Fibroblast of lung (primary cell): Measurements from ENCODE around the gene MPP2. TPM values are rescaled to one million over a fixed set of nuclear protein-coding genes. Genes with fewer than 3 reads are reported as not detected.
A peak's percentile ranks its signal among the peaks of the same experiment; 100 is the strongest.
"Not testable (repeated sequence)": the region's sequence is repeated elsewhere in the genome, so short reads cannot be mapped to it uniquely, and the experiment has no call there.

Experiments used
- DNase-seq, 2 donors: peaks; one replicate each; pipeline versions ENCODE4 v3.0.0 to v3.0.0-alpha.2; 2010; ENCODE audit warnings: low read depth in 2 of 2
- H2AFZ ChIP-seq: 2 replicates; pipeline ENCODE4 v1.5.1; 2012; ENCODE audit warnings: low read length, control low read depth, inconsistent platforms
- H3K27ac ChIP-seq: 2 replicates; pipeline ENCODE4 v1.5.1; 2011; ENCODE audit warnings: low read length, control low read depth; ENCODE audit not compliant: insufficient read depth
- H3K27me3 ChIP-seq: 2 replicates; pipeline ENCODE4 v1.5.1; 2011; ENCODE audit warnings: mild to moderate bottlenecking, low read length; ENCODE audit not compliant: control insufficient read depth, insufficient read depth
- H3K36me3 ChIP-seq: 2 replicates; pipeline ENCODE4 v1.5.1; 2011; ENCODE audit warnings: low read length; ENCODE audit not compliant: control insufficient read depth, insufficient read depth
- H3K4me1 ChIP-seq: 2 replicates; pipeline ENCODE4 v1.5.1; 2011; ENCODE audit warnings: low read length; ENCODE audit not compliant: control insufficient read depth, insufficient read depth; ENCODE audit errors: extremely low read depth
- H3K4me2 ChIP-seq: 2 replicates; pipeline ENCODE4 v1.5.1; 2011; ENCODE audit warnings: low read length, control low read depth; ENCODE audit not compliant: insufficient read depth; ENCODE audit errors: extremely low read depth
- H3K4me3 ChIP-seq, 4 experiments: fragments of 200-600 bp in 1 of 4; sonication (generic) in 1 of 4; replicated peaks in 1 of 4; 2 replicates each; pipeline ENCODE4 v1.5.1; 2011 to 2016; ENCODE audit warnings: low read length in 4 of 4, low read depth in 3 of 4, mild to moderate bottlenecking in 3 of 4, control low read depth in 2 of 4, inconsistent platforms in 1 of 4, mixed read lengths in 1 of 4; ENCODE audit not compliant: insufficient read depth in 1 of 4; ENCODE audit errors: control extremely low read depth in 1 of 4
- H3K79me2 ChIP-seq: 2 replicates; pipeline ENCODE4 v1.5.1; 2012; ENCODE audit warnings: mild to moderate bottlenecking, low read length, inconsistent platforms; ENCODE audit not compliant: control insufficient read depth, insufficient read depth
- H3K9ac ChIP-seq: 2 replicates; pipeline ENCODE4 v1.5.1; 2011; ENCODE audit warnings: mild to moderate bottlenecking, low read length, control low read depth; ENCODE audit not compliant: insufficient read depth
- H3K9me3 ChIP-seq: 2 replicates; pipeline ENCODE4 v1.5.1; 2012; ENCODE audit warnings: low read depth, low read length; ENCODE audit not compliant: control insufficient read depth, insufficient read depth
- H4K20me1 ChIP-seq: 2 replicates; pipeline ENCODE4 v1.5.1; 2011; ENCODE audit warnings: low read length; ENCODE audit not compliant: control insufficient read depth, insufficient read depth; ENCODE audit errors: extremely low read depth
- CTCF ChIP-seq, 2 donors: IDR thresholded peaks in 1 of 2; conservative IDR thresholded peaks in 1 of 2; 1 replicate in 1 of 2; 2 replicates in 1 of 2; pipeline ENCODE4 v1.5.1; 2011 to 2012; ENCODE audit warnings: low read length in 2 of 2, control low read depth in 1 of 2, inconsistent platforms in 1 of 2, low read depth in 1 of 2, mild to moderate bottlenecking in 1 of 2
- EZH2 ChIP-seq: IDR thresholded peaks from 2 replicates; pipeline ENCODE4 v1.5.1; 2012; ENCODE audit warnings: low read length, control low read depth, mild to moderate bottlenecking; ENCODE audit errors: missing control alignments
- polyA plus RNA-seq, 2 donors: library from polyadenylated mRNA; depleted of rRNA in 1 of 2; stranded (reverse) in 1 of 2; unstranded in 1 of 2; fragments of >200 nt; gene quantifications; 2 replicates each; pipeline ENCODE4 v1.2.1, GENCODE V29; 2011 to 2012; ENCODE audit warnings: missing spikeins in 1 of 2
- total RNA-seq: library from RNA; depleted of rRNA; stranded (reverse); fragments of >200 nt; gene quantifications from 2 replicates; pipeline ENCODE4 v1.2.1, GENCODE V29; 2014

Gene MPP2
- total and polyA plus RNA-seq, 2 donors (not counting 1 experiment from before 2014, with no cell fraction given), result 1.2 to 2.1 TPM

GRCh38 chr17:43900183-43900857 lies 7.0 kb downstream of the MPP2 start:
- DNase-seq, result peak; percentile 68 to 74
- no peak for TF ChIP-seq EZH2
- no peak for TF ChIP-seq CTCF (conservative IDR thresholded peaks at IDR 0.05 in 1 of 2, IDR thresholded peaks at IDR 0.05 in 1 of 2; ENCODE audit: low read depth in 1 of 2, low read length in 2 of 2)
- Histone ChIP-seq H3K4me2 (peak overlapping the region; percentile 87), H3K27me3 (peaks cover under 1% of the 10 kb centered on the region), H3K4me1 (peaks cover 3% of the 10 kb centered on the region), H3K36me3 (no peaks in the 10 kb centered on the region), H3K79me2 (no peaks in the 10 kb centered on the region), H3K27ac (no peak overlapping the region), H4K20me1 (no peaks in the 10 kb centered on the region), H3K9ac (no peak overlapping the region), H3K4me3 (peak overlapping the region; percentile 31 to 54 (median 44)), H2AFZ (peak overlapping the region; percentile 67), H3K9me3 (no peaks in the 10 kb centered on the region)

- no peak overlapping the region for H3K4me3 ChIP-seq
- no peak for DNase-seq
- TF ChIP-seq EZH2, result no peak
- TF ChIP-seq CTCF (conservative IDR thresholded peaks at IDR 0.05 in 1 of 2, IDR thresholded peaks at IDR 0.05 in 1 of 2; ENCODE audit: low read depth in 1 of 2, low read length in 2 of 2), result no peak
- H3K9me3 ChIP-seq, result no peaks in the 10 kb centered on the region
- no peak overlapping the region for H3K27ac ChIP-seq
- no peak overlapping the region for H2AFZ ChIP-seq
- no peaks in the 10 kb centered on the region for H3K27me3 ChIP-seq
- peaks cover 3% of the 10 kb centered on the region for H3K4me1 ChIP-seq
- no peak overlapping the region for H3K4me2 ChIP-seq
- no peaks in the 10 kb centered on the region for H4K20me1 ChIP-seq
- H3K36me3 ChIP-seq, result no peaks in the 10 kb centered on the region
- no peaks in the 10 kb centered on the region for H3K79me2 ChIP-seq
- no peak overlapping the region for H3K9ac ChIP-seq
These were observed 8.9 kb downstream of the MPP2 start for GRCh38 chr17:43898446-43898845.

DNA sequence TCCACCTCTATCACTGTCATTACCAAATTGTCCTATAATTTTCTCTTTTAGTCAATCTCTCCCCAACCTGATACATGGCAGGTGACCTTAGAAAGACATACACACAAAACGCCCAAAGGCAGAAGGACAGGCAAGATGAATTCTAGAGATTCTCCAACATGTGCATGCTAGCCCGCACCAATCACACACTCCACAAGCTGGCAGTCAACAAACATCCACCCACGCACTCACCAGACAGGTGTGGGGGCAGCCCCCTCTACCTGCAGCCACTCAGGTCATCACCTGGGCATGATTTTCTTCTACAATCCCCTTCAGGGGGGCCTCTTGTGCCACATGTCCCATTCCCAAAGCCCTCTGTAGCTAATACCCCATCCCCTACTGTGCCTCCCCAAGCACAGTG lies 9.5 kb downstream of the MPP2 start:
- no peak for DNase-seq
- H2AFZ ChIP-seq, result no peak overlapping the region
- H3K36me3 ChIP-seq, result no peaks in the 10 kb centered on the region
- H3K9ac ChIP-seq, result no peak overlapping the region
- no peak for TF ChIP-seq EZH2
- TF ChIP-seq CTCF (conservative IDR thresholded peaks at IDR 0.05 in 1 of 2, IDR thresholded peaks at IDR 0.05 in 1 of 2; ENCODE audit: low read depth in 1 of 2, low read length in 2 of 2), result no peak
- no peak overlapping the region for H3K4me3 ChIP-seq
- H3K9me3 ChIP-seq, result no peaks in the 10 kb centered on the region
- H3K79me2 ChIP-seq, result no peaks in the 10 kb centered on the region
- H4K20me1 ChIP-seq, result no peaks in the 10 kb centered on the region
- H3K4me1 ChIP-seq, result peaks cover 3% of the 10 kb centered on the region
- H3K27me3 ChIP-seq, result no peaks in the 10 kb centered on the region
- no peak overlapping the region for H3K4me2 ChIP-seq
- H3K27ac ChIP-seq, result no peak overlapping the region

- H3K9me3 ChIP-seq, H3K27ac ChIP-seq, H3K36me3 ChIP-seq, DNase-seq, H2AFZ ChIP-seq, H3K4me1 ChIP-seq, H4K20me1 ChIP-seq, H3K79me2 ChIP-seq, H3K27me3 ChIP-seq, H3K9ac ChIP-seq, H3K4me3 ChIP-seq, H3K4me2 ChIP-seq: not testable (repeated sequence)
These were observed 12.8 kb downstream of the MPP2 start for GRCh38 chr17:43894494-43894893.
